GM21390 (cell line): ENCODE measurements around the gene POTEE.
"Not testable (repeated sequence)": the region's sequence is repeated elsewhere in the genome, so short reads cannot be mapped to it uniquely, and the experiment has no call there.

Source experiments
- ATAC-seq: cut with Tn5 transposase; IDR thresholded peaks from one replicate; pipeline ENCODE4 v1.9.1; 2021; ENCODE audit not compliant: unreplicated experiment

Gene POTEE

GRCh38 chr2:131209030-131209772 is at the start of gene POTEE:
Gene POTEE, plus strand, starts transcription at chr2:131209536. Its CDS starts 8,867 bp downstream, at chr2:131218403.
- ATAC-seq: not testable (repeated sequence)

- ATAC-seq: not testable (repeated sequence)
Observed at GRCh38 chr2:131165562-131165961, 43.8 kb upstream of the POTEE start.

- no peak for ATAC-seq
Observed at GRCh38 chr2:131168538-131168937, 40.8 kb upstream of the POTEE start.

- not testable (repeated sequence) for ATAC-seq
Observed at GRCh38 chr2:131178050-131178449, 31.3 kb upstream of the POTEE start.

GRCh38 chr2:131178721-131179418 is 30.5 kb upstream of the POTEE start:
- not testable (repeated sequence) for ATAC-seq

DNA sequence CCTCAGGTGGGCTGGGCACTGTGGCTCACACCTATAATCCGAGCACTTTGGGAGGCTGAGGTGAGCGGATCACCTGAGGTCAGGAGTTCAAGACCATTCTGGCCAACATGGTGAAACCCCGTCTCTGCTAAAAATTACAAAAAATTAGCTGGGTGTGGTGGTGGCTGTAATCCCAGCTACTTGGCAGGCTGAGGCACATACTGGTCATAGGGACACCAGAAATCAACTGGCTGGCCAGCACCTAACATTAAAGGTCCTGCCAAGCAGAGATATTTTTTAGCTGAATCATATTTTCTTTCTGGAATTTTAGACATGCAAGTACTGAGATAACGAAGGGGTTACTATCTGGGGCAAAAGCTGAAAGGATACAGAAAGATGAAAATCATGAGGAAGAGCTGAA is 27.9 kb upstream of the POTEE start:
- ATAC-seq: not testable (repeated sequence)

DNA sequence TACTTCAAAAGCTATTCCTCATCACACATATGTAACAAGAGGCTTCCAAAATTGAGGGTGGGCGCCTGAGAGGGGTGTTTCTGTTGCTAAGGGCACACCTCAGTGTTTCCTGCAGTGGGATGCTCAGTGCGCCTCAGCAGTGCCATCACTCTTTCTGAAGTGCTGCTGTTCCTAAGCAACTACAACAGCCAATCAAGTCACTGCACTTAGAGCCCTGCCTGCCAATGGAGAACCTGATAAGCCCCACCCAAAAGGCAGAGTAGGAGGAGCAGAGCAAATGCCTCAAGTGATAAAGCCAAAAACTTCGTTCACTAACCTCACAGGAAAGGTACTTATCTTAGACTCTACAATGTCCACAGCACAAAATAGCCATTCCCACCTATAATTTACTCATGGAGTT is 15.9 kb upstream of the POTEE start:
- ATAC-seq: not testable (repeated sequence)

DNA sequence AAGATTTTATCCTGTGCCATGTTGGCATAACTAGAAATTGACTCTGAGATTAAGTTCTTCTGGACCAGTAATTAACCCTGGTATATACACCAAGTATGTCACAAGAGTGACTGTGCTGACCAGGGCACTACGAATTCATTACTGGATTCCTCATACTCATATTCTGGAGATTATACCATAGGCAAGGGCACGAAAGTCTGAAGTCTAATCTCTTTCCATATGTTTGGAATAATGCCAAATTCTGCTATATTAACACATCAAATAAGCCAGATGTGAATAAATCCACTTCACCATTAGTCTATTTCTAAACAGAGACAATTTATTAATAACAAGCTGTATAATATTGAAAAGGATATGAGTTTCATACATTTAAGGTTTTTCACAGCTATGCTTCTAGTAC is 13.2 kb upstream of the POTEE start:
- not testable (repeated sequence) for ATAC-seq

GRCh38 chr2:131201098-131201497 is 8.2 kb upstream of the POTEE start:
- no peak for ATAC-seq

GRCh38 chr2:131207839-131208238 is 1.5 kb upstream of the POTEE start:
- not testable (repeated sequence) for ATAC-seq

GRCh38 chr2:131209773-131210104 is 403 bp downstream of the POTEE start:
- ATAC-seq: not testable (repeated sequence)

DNA sequence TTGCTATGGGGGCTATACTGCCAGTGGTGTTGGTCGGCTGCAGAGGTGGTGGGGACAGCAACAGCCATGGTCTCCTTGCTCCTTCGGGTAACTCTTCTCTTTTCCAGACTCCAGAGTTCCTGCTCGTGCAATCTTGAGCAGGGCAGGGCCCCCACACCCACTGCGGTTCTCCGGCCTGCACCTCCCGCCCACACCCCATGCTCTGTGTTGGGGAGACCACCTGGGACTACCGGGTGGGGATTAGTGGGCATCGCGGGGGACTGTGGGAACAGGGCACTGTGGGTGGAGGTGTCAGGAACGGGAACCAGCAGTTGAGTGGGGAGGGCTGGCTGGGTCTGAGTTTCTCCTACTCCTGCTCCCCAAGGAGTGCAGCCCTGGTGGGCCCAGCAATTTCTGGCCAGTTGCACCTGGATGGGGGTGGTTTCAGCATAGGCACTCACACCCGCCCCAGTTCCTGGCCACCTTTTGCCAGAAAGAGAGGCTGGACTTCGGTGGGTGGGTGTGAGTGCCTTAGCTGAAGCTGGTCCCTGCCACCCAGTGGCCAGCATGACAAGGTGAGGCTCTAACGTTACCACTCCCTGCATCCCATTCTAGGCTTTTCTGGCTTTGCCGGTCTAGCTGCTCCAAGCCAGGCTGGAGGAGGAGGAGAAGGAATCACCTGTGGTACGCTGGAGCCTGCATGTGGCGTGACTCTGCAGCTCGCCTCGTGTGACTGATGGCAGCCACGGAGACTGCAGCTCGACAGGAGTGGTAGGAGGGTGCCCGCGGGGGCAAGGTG is 1.3 kb downstream of the POTEE start:
- not testable (repeated sequence) for ATAC-seq

DNA sequence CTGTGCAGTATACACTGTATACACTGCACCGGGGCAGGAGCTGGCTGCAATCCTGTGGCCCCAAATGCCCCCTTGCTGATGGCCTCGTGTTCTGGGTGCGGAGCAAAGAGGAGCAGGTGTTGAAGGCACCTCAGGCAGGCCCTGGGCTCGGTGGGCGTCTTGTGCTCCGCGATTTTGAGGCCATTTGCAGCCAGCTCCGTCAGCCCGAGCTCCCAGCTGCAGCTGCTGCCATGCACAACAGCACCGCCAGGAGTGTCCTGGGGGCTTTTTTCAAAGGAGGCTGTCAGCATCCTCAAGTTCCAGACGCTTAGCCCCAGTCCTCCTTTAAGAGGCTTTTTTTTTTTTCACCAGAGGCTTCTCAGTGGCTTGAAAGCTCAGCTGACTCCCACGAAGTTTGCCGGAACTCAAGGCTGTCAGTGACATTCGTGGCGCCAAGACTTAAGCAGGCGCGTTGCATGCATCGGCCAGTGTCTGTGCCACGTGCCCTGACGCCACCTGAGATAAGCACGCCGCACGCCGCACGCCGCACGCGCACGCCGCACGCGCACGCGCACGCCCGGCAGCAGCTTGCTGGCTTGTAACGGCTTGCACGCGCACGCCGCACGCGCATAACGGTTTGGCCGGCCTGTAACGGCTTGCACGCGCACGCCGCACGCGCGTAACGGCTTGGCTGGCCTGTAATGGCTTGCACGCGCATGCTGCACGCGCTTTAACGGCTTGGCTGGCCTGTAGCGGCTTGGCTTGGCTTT is 8.1 kb downstream of the POTEE start:
- ATAC-seq: not testable (repeated sequence)

DNA sequence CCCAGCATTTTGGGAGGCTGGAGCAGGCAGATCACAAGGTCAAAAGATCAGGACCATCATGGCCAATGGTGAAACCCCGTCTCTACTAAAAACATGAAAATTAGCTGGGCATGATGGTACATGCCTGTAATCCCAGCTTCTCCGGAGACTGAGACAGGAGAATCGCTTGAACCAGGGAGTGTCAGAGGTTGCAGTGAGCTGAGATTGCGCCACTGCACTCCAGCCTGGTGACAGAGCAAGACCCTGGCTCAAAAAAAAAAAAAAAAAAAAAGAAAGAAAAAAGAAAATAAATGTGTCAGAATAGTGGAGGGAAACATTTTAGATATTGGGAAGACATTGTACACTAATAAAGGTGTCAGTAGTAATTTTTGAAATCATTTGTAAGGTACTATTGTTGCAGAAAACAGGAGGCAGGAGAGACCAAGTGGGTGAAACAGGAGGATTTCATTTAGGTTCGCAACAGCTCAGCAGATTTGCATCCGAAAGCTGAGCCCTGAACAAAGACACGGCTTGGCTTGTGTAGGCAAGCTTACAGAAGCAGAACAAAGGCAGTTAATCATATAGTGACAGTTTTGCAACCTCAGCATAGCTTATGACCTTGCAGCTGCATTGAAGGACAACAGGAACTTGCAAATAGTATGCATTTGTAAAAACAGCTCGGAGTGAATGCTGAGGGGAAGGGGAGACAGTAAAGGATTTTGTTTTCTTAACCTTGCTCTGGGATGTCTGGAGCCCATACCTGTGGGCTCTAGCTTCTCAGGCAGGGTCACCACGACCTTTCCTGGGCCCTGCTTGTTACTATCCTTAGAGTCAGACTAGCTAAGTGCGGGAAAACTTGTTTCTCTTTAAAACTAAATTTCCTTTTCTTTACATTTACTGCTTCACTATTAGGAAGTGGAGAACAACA is 26.5 kb downstream of the POTEE start:
- not testable (repeated sequence) for ATAC-seq
